SK-N-SH treated with all-trans-retinoic acid at 6 μM for 48 hours (cell line): Measurements from ENCODE around the gene TFPT.

Source experiments
- ATAC-seq: fragments of 200-7000 bp; cut with Tn5 transposase; 3 replicates; pipeline ENCODE4 v1.9.1; 2020; ENCODE audit warnings: mild to moderate bottlenecking, moderate library complexity
- ARNTL ChIP-seq: fragments of 450-650 bp; formaldehyde crosslinking; IDR thresholded peaks from 2 replicates; pipeline ENCODE4 v1.5.0; 2020; ENCODE audit warnings: low read depth, mild to moderate bottlenecking, moderate library complexity, borderline replicate concordance
- CREB5 ChIP-seq: fragments of 250-450 bp; sonication (Bioruptor Pico); IDR thresholded peaks from 2 replicates; pipeline ENCODE4 v1.5.1; 2020; ENCODE audit warnings: low read depth, mild to moderate bottlenecking, moderate library complexity
- CSDC2 ChIP-seq: fragments of 250-450 bp; sonication (Bioruptor Pico); IDR thresholded peaks from 2 replicates; pipeline ENCODE4 v1.5.0; 2020; ENCODE audit warnings: mild to moderate bottlenecking, moderate library complexity
- CSRNP3 ChIP-seq: fragments of 250-450 bp; sonication (Bioruptor Pico); IDR thresholded peaks from 2 replicates; pipeline ENCODE4 v1.5.1; 2021; ENCODE audit warnings: mild to moderate bottlenecking, moderate library complexity
- ESRRG ChIP-seq: fragments of 250-450 bp; sonication (Bioruptor Pico); IDR thresholded peaks from 2 replicates; pipeline ENCODE4 v1.6.1; 2021; ENCODE audit warnings: mild to moderate bottlenecking
- GLIS3 ChIP-seq: fragments of 250-450 bp; sonication (Bioruptor Pico); IDR thresholded peaks from 2 replicates; pipeline ENCODE4 v1.5.0; 2020; ENCODE audit warnings: mild to moderate bottlenecking, moderate library complexity
- OSR1 ChIP-seq: fragments of 250-450 bp; sonication (Bioruptor Pico); IDR thresholded peaks from 2 replicates; pipeline ENCODE4 v1.8.0; 2022; ENCODE audit warnings: moderate library complexity, mild to moderate bottlenecking, inconsistent platforms
- PATZ1 ChIP-seq: fragments of 250-450 bp; sonication (Bioruptor Pico); IDR thresholded peaks from 2 replicates; pipeline ENCODE4 v1.8.0; 2020; ENCODE audit warnings: mild to moderate bottlenecking, moderate library complexity, borderline replicate concordance
- PPARA ChIP-seq: fragments of 250-450 bp; sonication (Bioruptor Pico); IDR thresholded peaks from 2 replicates; pipeline ENCODE4 v1.5.0; 2020; ENCODE audit warnings: mild to moderate bottlenecking, borderline replicate concordance
- RARB ChIP-seq: fragments of 250-450 bp; sonication (Bioruptor Pico); IDR thresholded peaks from 2 replicates; pipeline ENCODE4 v1.8.0; 2021; ENCODE audit warnings: mild to moderate bottlenecking, moderate library complexity
- SNAI2 ChIP-seq: fragments of 250-450 bp; sonication (Bioruptor Pico); IDR thresholded peaks from 2 replicates; pipeline ENCODE4 v1.5.0; 2020; ENCODE audit warnings: mild to moderate bottlenecking, moderate library complexity
- TOX ChIP-seq: fragments of 250-450 bp; sonication (Bioruptor Pico); IDR thresholded peaks from 2 replicates; pipeline ENCODE4 v1.8.0; 2021; ENCODE audit warnings: mild to moderate bottlenecking, moderate library complexity, borderline replicate concordance
- ZC3H10 ChIP-seq: fragments of 250-450 bp; sonication (Bioruptor Pico); IDR thresholded peaks from 2 replicates; pipeline ENCODE4 v1.5.1; 2021; ENCODE audit warnings: mild to moderate bottlenecking, moderate library complexity
- ZFP3 ChIP-seq: fragments of 250-450 bp; sonication (Bioruptor Pico); IDR thresholded peaks from 2 replicates; pipeline ENCODE4 v1.5.0; 2020; ENCODE audit warnings: mild to moderate bottlenecking, moderate library complexity
- ZFP30 ChIP-seq: fragments of 450-650 bp; formaldehyde crosslinking; IDR thresholded peaks from 2 replicates; pipeline ENCODE4 v1.5.0; 2022; ENCODE audit warnings: mild to moderate bottlenecking, moderate library complexity
- ZNF565 ChIP-seq: fragments of 450-650 bp; formaldehyde crosslinking; conservative IDR thresholded peaks from 2 replicates; pipeline ENCODE4 v1.5.0; 2020; ENCODE audit warnings: low read depth, mild to moderate bottlenecking, moderate library complexity
- ZNF70 ChIP-seq: fragments of 450-650 bp; formaldehyde crosslinking; IDR thresholded peaks from 2 replicates; pipeline ENCODE4 v1.5.0; 2020; ENCODE audit warnings: mild to moderate bottlenecking, moderate library complexity
- TF ChIP-seq, protein P1 (sequence below): fragments of 250-450 bp; sonication (Bioruptor Pico); IDR thresholded peaks from 2 replicates; pipeline ENCODE4 v1.8.0; 2021; ENCODE audit warnings: low read depth, mild to moderate bottlenecking, moderate library complexity, borderline replicate concordance
- TF ChIP-seq, protein P2 (sequence below): fragments of 250-450 bp; sonication (Bioruptor Pico); IDR thresholded peaks from 2 replicates; pipeline ENCODE4 v1.5.0; 2020; ENCODE audit warnings: mild to moderate bottlenecking, moderate library complexity

TFPT gene

DNA sequence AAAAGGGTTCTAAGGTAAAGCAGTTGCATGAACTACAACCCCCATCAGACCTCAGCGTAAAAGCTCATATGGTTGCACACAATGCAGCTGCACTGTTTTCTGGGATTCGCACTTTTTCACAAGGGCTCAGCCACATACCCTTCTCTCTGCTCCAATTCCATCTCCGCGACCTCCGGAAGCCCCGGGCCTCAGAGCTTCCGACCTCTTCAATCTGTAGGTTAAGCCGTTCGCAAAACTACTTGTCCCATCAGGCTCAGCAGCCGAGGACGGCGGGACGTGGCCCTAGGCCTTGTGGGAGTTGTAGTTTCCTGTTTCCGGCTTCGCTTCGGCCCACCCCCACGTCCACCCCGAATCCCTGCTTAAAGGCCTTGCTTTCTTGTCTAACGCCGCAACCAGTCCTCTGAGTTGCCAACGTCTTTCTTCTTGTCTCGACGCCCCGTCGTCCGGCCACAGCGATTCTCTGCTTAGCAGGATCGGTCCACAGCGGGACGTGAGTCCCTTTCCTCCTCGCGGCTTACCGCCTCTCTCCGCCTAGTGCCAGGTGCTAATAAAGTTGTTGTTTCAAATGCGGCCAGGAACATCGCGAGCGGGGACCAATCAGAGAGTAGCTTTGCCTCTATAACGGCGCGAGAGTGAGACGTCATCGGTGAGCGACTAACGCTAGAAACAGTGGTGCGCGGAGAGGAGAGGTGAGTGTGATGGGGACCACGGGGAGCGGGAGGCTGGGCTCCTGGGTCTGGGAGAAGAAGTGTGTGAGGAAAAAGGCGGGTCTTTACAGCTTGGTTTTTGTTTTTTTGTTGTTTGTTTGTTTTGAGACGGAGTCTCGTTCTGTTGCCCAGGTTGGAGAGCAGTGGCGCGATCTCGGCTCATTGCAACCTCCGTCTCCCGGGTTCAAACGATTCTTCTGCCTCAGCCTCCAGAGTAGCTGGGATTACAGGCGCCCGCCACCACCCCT lies at the start of gene TFPT, which contains the start of gene PRPF31:
Gene TFPT (minus strand): TSS at position 549 of the 955 bp plus-strand sequence. CDS start 388 bp downstream, at position 161.
Gene PRPF31 (plus strand): TSS at position 646 of the 955 bp plus-strand sequence. CDS start 2,525 bp downstream, outside the sequence.
- ATAC-seq = peak; percentile 95
- TF ChIP-seq RARB (CRISPR knock-in tag) (no peak), ZFP30 (no peak), CREB5 (CRISPR knock-in tag) (no peak), ZFP3 (CRISPR knock-in tag) (0 out of 2 replicates have a peak, but pooled peaks have one; percentile 47), CSDC2 (CRISPR knock-in tag) (no peak)
- TF ChIP-seq, protein P1, sequence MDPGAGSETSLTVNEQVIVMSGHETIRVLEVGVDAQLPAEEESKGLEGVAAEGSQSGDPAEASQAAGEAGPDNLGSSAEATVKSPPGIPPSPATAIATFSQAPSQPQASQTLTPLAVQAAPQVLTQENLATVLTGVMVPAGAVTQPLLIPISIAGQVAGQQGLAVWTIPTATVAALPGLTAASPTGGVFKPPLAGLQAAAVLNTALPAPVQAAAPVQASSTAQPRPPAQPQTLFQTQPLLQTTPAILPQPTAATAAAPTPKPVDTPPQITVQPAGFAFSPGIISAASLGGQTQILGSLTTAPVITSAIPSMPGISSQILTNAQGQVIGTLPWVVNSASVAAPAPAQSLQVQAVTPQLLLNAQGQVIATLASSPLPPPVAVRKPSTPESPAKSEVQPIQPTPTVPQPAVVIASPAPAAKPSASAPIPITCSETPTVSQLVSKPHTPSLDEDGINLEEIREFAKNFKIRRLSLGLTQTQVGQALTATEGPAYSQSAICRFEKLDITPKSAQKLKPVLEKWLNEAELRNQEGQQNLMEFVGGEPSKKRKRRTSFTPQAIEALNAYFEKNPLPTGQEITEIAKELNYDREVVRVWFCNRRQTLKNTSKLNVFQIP (CRISPR knock-in tag) = peak; percentile 94; the same call in 1 of the 2 replicates
- TF ChIP-seq, protein P2, sequence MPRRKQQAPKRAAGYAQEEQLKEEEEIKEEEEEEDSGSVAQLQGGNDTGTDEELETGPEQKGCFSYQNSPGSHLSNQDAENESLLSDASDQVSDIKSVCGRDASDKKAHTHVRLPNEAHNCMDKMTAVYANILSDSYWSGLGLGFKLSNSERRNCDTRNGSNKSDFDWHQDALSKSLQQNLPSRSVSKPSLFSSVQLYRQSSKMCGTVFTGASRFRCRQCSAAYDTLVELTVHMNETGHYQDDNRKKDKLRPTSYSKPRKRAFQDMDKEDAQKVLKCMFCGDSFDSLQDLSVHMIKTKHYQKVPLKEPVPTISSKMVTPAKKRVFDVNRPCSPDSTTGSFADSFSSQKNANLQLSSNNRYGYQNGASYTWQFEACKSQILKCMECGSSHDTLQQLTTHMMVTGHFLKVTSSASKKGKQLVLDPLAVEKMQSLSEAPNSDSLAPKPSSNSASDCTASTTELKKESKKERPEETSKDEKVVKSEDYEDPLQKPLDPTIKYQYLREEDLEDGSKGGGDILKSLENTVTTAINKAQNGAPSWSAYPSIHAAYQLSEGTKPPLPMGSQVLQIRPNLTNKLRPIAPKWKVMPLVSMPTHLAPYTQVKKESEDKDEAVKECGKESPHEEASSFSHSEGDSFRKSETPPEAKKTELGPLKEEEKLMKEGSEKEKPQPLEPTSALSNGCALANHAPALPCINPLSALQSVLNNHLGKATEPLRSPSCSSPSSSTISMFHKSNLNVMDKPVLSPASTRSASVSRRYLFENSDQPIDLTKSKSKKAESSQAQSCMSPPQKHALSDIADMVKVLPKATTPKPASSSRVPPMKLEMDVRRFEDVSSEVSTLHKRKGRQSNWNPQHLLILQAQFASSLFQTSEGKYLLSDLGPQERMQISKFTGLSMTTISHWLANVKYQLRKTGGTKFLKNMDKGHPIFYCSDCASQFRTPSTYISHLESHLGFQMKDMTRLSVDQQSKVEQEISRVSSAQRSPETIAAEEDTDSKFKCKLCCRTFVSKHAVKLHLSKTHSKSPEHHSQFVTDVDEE (CRISPR knock-in tag) = peak; percentile 81; the same call in 1 of the 2 replicates

- TF ChIP-seq GLIS3 (CRISPR knock-in tag) (no peak), ZC3H10 (CRISPR knock-in tag) (no peak), ZNF565 (no peak), CSRNP3 (CRISPR knock-in tag) (no peak), ESRRG (no peak), PPARA (CRISPR knock-in tag) (no peak), PATZ1 (CRISPR knock-in tag) (no peak), OSR1 (CRISPR knock-in tag) (no peak), ARNTL (CRISPR knock-in tag) (no peak), ZNF70 (CRISPR knock-in tag) (no peak), SNAI2 (CRISPR knock-in tag) (no peak), ZFP3 (CRISPR knock-in tag) (no peak), TOX (CRISPR knock-in tag) (no peak)
- no peak for ATAC-seq
Measured at GRCh38 chr19:54165222-54165621, 49.8 kb upstream of the TFPT start.
